ENCODE measurements around the gene IGFBP5. TPM values are rescaled to one million over a fixed set of nuclear protein-coding genes. Genes with fewer than 3 reads are reported as not detected.
A peak's percentile ranks its signal among the peaks of the same experiment; 100 is the strongest.

The IGFBP5 gene
- polyA plus RNA-seq, 1 of the 3 experiments (the other 2 are of a cell fraction) = 323 TPM

GRCh38 chr2:216636551-216637450, 58.5 kb downstream of the IGFBP5 start (continued):
- TF ChIP-seq ZBTB33 (IDR thresholded peaks at IDR 0.05; ENCODE audit: borderline replicate concordance, low read depth) = no peak
- TF ChIP-seq PBX3 (IDR thresholded peaks at IDR 0.05) = peak; percentile 41; the same call in 1 of the 2 replicates
- no peak for TF ChIP-seq GATA2 (CRISPR knock-in tag; IDR thresholded peaks at IDR 0.05)
- no peak for TF ChIP-seq NFIC (IDR thresholded peaks at IDR 0.05; ENCODE audit: borderline replicate concordance)
- TF ChIP-seq YY1 (IDR thresholded peaks at IDR 0.05; ENCODE audit: low read depth) = no peak
- TF ChIP-seq NRF1 (IDR thresholded peaks at IDR 0.05; ENCODE audit: low read depth, low read length) = no peak
- TF ChIP-seq FOXM1 (IDR thresholded peaks at IDR 0.05; ENCODE audit: low read depth) = no peak
- no peak for TF ChIP-seq GABPA (IDR thresholded peaks at IDR 0.05; ENCODE audit: low read depth)
- TF ChIP-seq USF1 (IDR thresholded peaks at IDR 0.05; ENCODE audit: borderline replicate concordance, low read depth) = no peak
- peak; percentile 0; the same call in 1 of the 2 replicates for TF ChIP-seq MXI1 (IDR thresholded peaks at IDR 0.05; ENCODE audit: low read depth, low read length)
- no peak for TF ChIP-seq RXRA (IDR thresholded peaks at IDR 0.05; ENCODE audit: borderline replicate concordance, low read depth)

- Histone ChIP-seq H3F3A (replicated peaks; ENCODE audit: insufficient read depth) (peaks cover 3% of the 10 kb centered on the region), H4K20me1 (ENCODE audit: insufficient read depth) (no peaks in the 10 kb centered on the region), H3K9me2 (no peaks in the 10 kb centered on the region), H3K36me3 (replicated peaks in 1 of 2; ENCODE audit: control insufficient read depth in 1 of 2, insufficient read depth in 2 of 2, low read length in 1 of 2) (peaks cover 6 to 9% of the 10 kb centered on the region in 2 experiments), H3K9ac (peak overlapping the region; percentile 83), H3K4me2 (peak overlapping the region; percentile 99), H2AFZ (ENCODE audit: low read depth) (peak overlapping the region; percentile 49; the same call in 1 of the 2 replicates), H3K79me2 (ENCODE audit: insufficient read depth) (peaks cover 71% of the 10 kb centered on the region), H3K9me3 (no peaks in the 10 kb centered on the region), H3K4me3 (ENCODE audit: low read depth in 2 of 2, low read length in 1 of 2) (peak overlapping the region; percentile 86 to 99), H3K4me1 (ENCODE audit: control insufficient read depth in 1 of 2, insufficient read depth in 2 of 2, low read depth in 1 of 2, low read length in 1 of 2) (peaks cover 13 to 26% of the 10 kb centered on the region in 2 experiments; a peak in 2 of 4 replicates), H3K27ac (ENCODE audit: low read depth in 2 of 2, low read length in 1 of 2) (peak overlapping the region; percentile 67 to 87), H3K27me3 (ENCODE audit: insufficient read depth) (no peaks in the 10 kb centered on the region)
- ChIA-PET CTCF (interaction anchor here (0.7 to 8.1 kb wide), 7 partner anchors 14 to 118 kb away, joined by 3 to 82 read pairs (median 7); no protein-coding TSS in a partner anchor), POLR2A (interaction anchor here (0.7 to 1.2 kb wide), 3 partner anchors 9 to 118 kb away, joined by 3 to 4 read pairs (median 3); no protein-coding TSS in a partner anchor)
- DNase-seq = peak; percentile 70
- WGBS (ENCODE audit: low lambda C conversion rate) = 28% methylated on average over 18 of the region's 18 CpGs
- no peak for TF ChIP-seq MAX (IDR thresholded peaks at IDR 0.05; ENCODE audit: low read depth)
- TF ChIP-seq GABPA (IDR thresholded peaks at IDR 0.05; ENCODE audit: low read depth) = no peak
- no peak for TF ChIP-seq SIN3A (IDR thresholded peaks at IDR 0.05; ENCODE audit: borderline replicate concordance, low read depth, low read length)
- TF ChIP-seq ELF1 (IDR thresholded peaks at IDR 0.05) = peak; percentile 83
- TF ChIP-seq SMC3 (IDR thresholded peaks at IDR 0.05; ENCODE audit: low read depth, low read length) = no peak
- TF ChIP-seq CTCF (IDR thresholded peaks at IDR 0.05) = no peak
- TF ChIP-seq RFX5 (IDR thresholded peaks at IDR 0.05; ENCODE audit: low read length) = 0 out of 2 replicates have a peak, but pooled peaks have one; percentile 17
- TF ChIP-seq FOXJ3 (CRISPR knock-in tag; IDR thresholded peaks at IDR 0.05) = no peak
- no peak for TF ChIP-seq TCF12 (IDR thresholded peaks at IDR 0.05)
- TF ChIP-seq MXI1 (IDR thresholded peaks at IDR 0.05; ENCODE audit: low read depth, low read length) = peak; percentile 49
Measured at GRCh38 chr2:216635701-216636550, 59.4 kb downstream of the IGFBP5 start.
